T-cell (primary cell): ENCODE results near the gene PTPRB. TPM values are rescaled to one million over a fixed set of nuclear protein-coding genes. Genes with fewer than 3 reads are reported as not detected.

Experiments used
- ATAC-seq, 4 experiments: fragments of 200-7000 bp in 3 of 4; fragments of 150-1000 bp in 1 of 4; cut with Tn5 transposase; replicated peaks in 1 of 4; 1 replicate in 3 of 4; 2 replicates in 1 of 4; pipeline ENCODE4 v1.10.0; 2021; ENCODE audit warnings: moderate library complexity in 3 of 4, mild to moderate bottlenecking in 2 of 4, moderate number of reproducible peaks in 1 of 4
- CTCF ChIA-PET, 2 donors: fragments of 300-600 bp; sonication (Branson Sonifier 250); formaldehyde crosslinking; loops; one replicate each; lab custom pipeline; 2022; ENCODE audit warnings: antibody characterized with exemption in 2 of 2; lab: Charles Lee
- POLR2A ChIA-PET, 2 donors: fragments of 300-600 bp; sonication (Branson Sonifier 250); formaldehyde crosslinking; loops; one replicate each; lab custom pipeline; 2022; ENCODE audit warnings: antibody characterized with exemption in 2 of 2; lab: Charles Lee
- DNase-seq, 35 experiments: peaks; one replicate each; pipeline versions ENCODE4 v3.0.0 to v3.0.0-alpha.2; 2013 to 2023
- H3K27ac ChIP-seq: one replicate; pipeline ENCODE4 v1.5.1; 2013; ENCODE audit warnings: low read length
- H3K27me3 ChIP-seq, 2 experiments: replicated peaks in 1 of 2; 1 replicate in 1 of 2; 2 replicates in 1 of 2; pipeline versions ENCODE4 v1.6.1 to v1.7.0; 2013; ENCODE audit warnings: low read length in 1 of 2, mixed read lengths in 1 of 2; ENCODE audit not compliant: control insufficient read depth in 2 of 2, insufficient read depth in 2 of 2; ENCODE audit errors: extremely low read depth in 1 of 2
- H3K36me3 ChIP-seq, 2 donors: 1 replicate in 1 of 2; 2 replicates in 1 of 2; pipeline versions ENCODE4 v1.6.1 to v1.7.0; 2013; ENCODE audit warnings: low read length in 1 of 2; ENCODE audit not compliant: control insufficient read depth in 2 of 2, insufficient read depth in 1 of 2; ENCODE audit errors: extremely low read depth in 1 of 2
- H3K4me1 ChIP-seq, 2 experiments: 1 replicate in 1 of 2; 2 replicates in 1 of 2; pipeline versions ENCODE4 v1.6.1 to v1.7.0; 2013; ENCODE audit warnings: low read length in 2 of 2, mixed read lengths in 1 of 2; ENCODE audit not compliant: insufficient read depth in 2 of 2, control insufficient read depth in 1 of 2; ENCODE audit errors: extremely low read depth in 1 of 2
- H3K4me3 ChIP-seq, 2 donors: 1 replicate in 1 of 2; 2 replicates in 1 of 2; pipeline versions ENCODE4 v1.5.1 to v1.7.0; 2013; ENCODE audit warnings: mild to moderate bottlenecking in 2 of 2, low read length in 1 of 2, moderate library complexity in 1 of 2; ENCODE audit not compliant: control insufficient read depth in 1 of 2; ENCODE audit errors: extremely low read depth in 1 of 2
- H3K9me3 ChIP-seq: 2 replicates; pipeline ENCODE4 v1.7.0; 2013
- H3K27ac Mint-ChIP-seq, 2 donors: one replicate each; pipeline ENCODE4 v1.8.0; 2020 to 2021; ENCODE audit warnings: mild to moderate bottlenecking in 2 of 2, mixed read lengths in 2 of 2
- H3K27me3 Mint-ChIP-seq, 2 donors: one replicate each; pipeline ENCODE4 v1.8.0; 2021 to 2022; ENCODE audit warnings: mixed read lengths in 2 of 2
- H3K36me3 Mint-ChIP-seq: one replicate; pipeline ENCODE4 v1.8.0; 2021; ENCODE audit warnings: mixed read lengths
- H3K4me1 Mint-ChIP-seq, 3 donors: one replicate each; pipeline ENCODE4 v1.8.0; 2020 to 2022; ENCODE audit warnings: mixed read lengths in 3 of 3, mild to moderate bottlenecking in 1 of 3
- H3K4me3 Mint-ChIP-seq, 3 donors: one replicate each; pipeline ENCODE4 v1.8.0; 2020 to 2022; ENCODE audit warnings: mild to moderate bottlenecking in 3 of 3, mixed read lengths in 3 of 3, moderate library complexity in 3 of 3
- H3K9me3 Mint-ChIP-seq, 3 donors: one replicate each; pipeline ENCODE4 v1.8.0; 2020 to 2022; ENCODE audit warnings: mixed read lengths in 3 of 3
- WGBS: methylation state at CpG from one replicate; pipeline ENCODE4 v1.1.5; 2013; ENCODE audit warnings: missing lambda C conversion rate; ENCODE audit not compliant: insufficient coverage; 5-methylcytosine and 5-hydroxymethylcytosine counted together
- total RNA-seq, 35 experiments: library from RNA in 6 of 35; stranded (reverse) in 6 of 35; fragments of 120-200 nt in 1 of 35; gene quantifications; one replicate each; pipeline versions ENCODE4 v1.2.1 to v1.2.4 and lab custom pipeline; 2013 to 2026

The PTPRB gene
- total RNA-seq, 5 donors from 2014 or later (not counting 1 experiment from before 2014, with no cell fraction given): 0.06 to 0.30 (median 0.16) TPM; not detected in 1

- WGBS: 40% methylated on average over 1 of the region's 2 CpGs
These were observed 30.0 kb upstream of the PTPRB start for GRCh38 chr12:70667253-70667652.

GRCh38 chr12:70666364-70666763 lies 29.1 kb upstream of the PTPRB start:
- no peaks in the 10 kb centered on the region for H3K9me3 ChIP-seq
- ATAC-seq: no peak
- H3K36me3 Mint-ChIP-seq: no peaks in the 10 kb centered on the region
- no peaks in the 10 kb centered on the region for H3K36me3 ChIP-seq
- no peak overlapping the region for H3K4me3 ChIP-seq
- no peaks in the 10 kb centered on the region for H3K4me1 Mint-ChIP-seq
- H3K27ac Mint-ChIP-seq: no peak overlapping the region
- no peak overlapping the region for H3K4me3 Mint-ChIP-seq
- WGBS: no CpG with 5 or more reads among the region's 1 CpG
- no peak overlapping the region for H3K27ac ChIP-seq
- POLR2A ChIA-PET: interaction anchor here in 1 of 2 donors (0.6 kb wide), 1 partner anchor 770 kb away, joined by 3 read pairs; no protein-coding TSS in a partner anchor
- H3K9me3 Mint-ChIP-seq: no peaks in the 10 kb centered on the region
- DNase-seq: no peak
- peaks cover 0 to 2% of the 10 kb centered on the region in 2 experiments for H3K4me1 ChIP-seq
- CTCF ChIA-PET: interaction anchor here in 1 of 2 donors (0.7 kb wide), 1 partner anchor 81 kb away, joined by 3 read pairs; no protein-coding TSS in a partner anchor
- no peaks in the 10 kb centered on the region for H3K27me3 ChIP-seq
- peaks cover 2 to 8% of the 10 kb centered on the region in 2 donors for H3K27me3 Mint-ChIP-seq

More at GRCh38 chr12:70667253-70667652, 30.0 kb upstream of the PTPRB start:
- H3K9me3 Mint-ChIP-seq: no peaks in the 10 kb centered on the region
- Histone ChIP-seq H3K27ac (no peak overlapping the region), H3K27me3 (no peaks in the 10 kb centered on the region), H3K36me3 (no peaks in the 10 kb centered on the region), H3K9me3 (no peaks in the 10 kb centered on the region), H3K4me1 (no peaks in the 10 kb centered on the region), H3K4me3 (no peak overlapping the region)
- no peaks in the 10 kb centered on the region for H3K36me3 Mint-ChIP-seq
- H3K4me1 Mint-ChIP-seq: no peaks in the 10 kb centered on the region
- no peak overlapping the region for H3K4me3 Mint-ChIP-seq
- POLR2A ChIA-PET: no interaction called here
- CTCF ChIA-PET: no interaction called here
- ATAC-seq: no peak
- H3K27ac Mint-ChIP-seq: no peak overlapping the region
- no peak for DNase-seq
- peaks cover 2 to 8% of the 10 kb centered on the region in 2 donors for H3K27me3 Mint-ChIP-seq

- Mint-ChIP-seq H3K4me3 (no peak overlapping the region), H3K27ac (no peak overlapping the region), H3K27me3 (peaks cover 2 to 8% of the 10 kb centered on the region in 2 donors), H3K4me1 (peaks cover 0 to 3% (median 0%) of the 10 kb centered on the region in 3 donors), H3K36me3 (no peaks in the 10 kb centered on the region), H3K9me3 (no peaks in the 10 kb centered on the region)
- no peaks in the 10 kb centered on the region for H3K36me3 ChIP-seq
- H3K27ac ChIP-seq: no peak overlapping the region
- ChIA-PET CTCF (no interaction called here), POLR2A (no interaction called here)
- peaks cover 0 to 2% of the 10 kb centered on the region in 2 experiments for H3K4me1 ChIP-seq
- DNase-seq (no peak), ATAC-seq (no peak)
- H3K27me3 ChIP-seq: no peaks in the 10 kb centered on the region
- no peaks in the 10 kb centered on the region for H3K9me3 ChIP-seq
- 80% methylated on average over 5 of the region's 7 CpGs for WGBS
- no peak overlapping the region for H3K4me3 ChIP-seq
These were observed 27.2 kb upstream of the PTPRB start for GRCh38 chr12:70664465-70664881.

GRCh38 chr12:70663838-70664237 lies 26.6 kb upstream of the PTPRB start:
- Mint-ChIP-seq H3K27me3 (peaks cover 0 to 5% of the 10 kb centered on the region in 2 donors), H3K4me3 (no peak overlapping the region), H3K4me1 (peaks cover 0 to 3% (median 0%) of the 10 kb centered on the region in 3 donors), H3K27ac (no peak overlapping the region), H3K36me3 (no peaks in the 10 kb centered on the region), H3K9me3 (no peaks in the 10 kb centered on the region)
- ATAC-seq (no peak), DNase-seq (no peak)
- H3K27ac ChIP-seq: no peak overlapping the region
- peaks cover 0 to 2% of the 10 kb centered on the region in 2 experiments for H3K4me1 ChIP-seq
- ChIA-PET CTCF (no interaction called here), POLR2A (no interaction called here)
- WGBS: 89% methylated on average over 1 of the region's 1 CpG
- H3K27me3 ChIP-seq: no peaks in the 10 kb centered on the region
- no peaks in the 10 kb centered on the region for H3K9me3 ChIP-seq
- H3K4me3 ChIP-seq: no peak overlapping the region
- H3K36me3 ChIP-seq: no peaks in the 10 kb centered on the region

DNA sequence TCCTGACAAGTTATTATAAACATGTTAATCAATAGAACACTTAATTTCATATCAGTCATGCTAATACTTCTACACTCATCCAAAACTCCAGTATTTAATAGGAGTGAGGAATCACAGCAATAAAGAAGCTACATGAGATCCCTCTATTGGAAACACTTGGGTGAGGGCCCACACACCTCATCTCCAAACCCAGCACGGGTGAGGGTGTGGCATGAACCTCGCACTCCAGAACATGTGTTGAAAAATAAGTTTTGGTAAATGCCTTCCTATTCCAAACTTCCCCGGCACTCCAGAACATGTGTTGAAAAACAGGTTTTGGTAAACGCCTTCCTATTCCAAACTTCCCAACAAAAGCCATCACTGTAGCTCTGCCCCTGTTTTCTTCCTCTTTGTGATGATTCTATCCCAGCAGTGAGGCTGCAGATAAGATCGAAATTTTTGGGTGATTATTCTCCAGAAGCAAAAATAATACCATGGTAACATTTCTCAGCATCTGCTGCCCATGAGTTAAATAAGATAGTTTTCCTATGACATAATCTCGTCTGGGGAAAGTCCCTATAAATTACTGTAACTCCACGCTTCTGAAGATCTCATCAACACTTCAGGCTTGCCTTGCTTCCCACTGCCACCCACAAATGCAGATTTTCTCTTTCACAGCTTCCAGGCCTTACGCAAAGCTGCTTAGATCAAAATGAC lies 24.4 kb upstream of the PTPRB start:
- no peak for ATAC-seq
- POLR2A ChIA-PET: no interaction called here
- peaks cover 0 to 2% of the 10 kb centered on the region in 2 experiments for H3K4me1 ChIP-seq
- WGBS: no CpG with 5 or more reads among the region's 8 CpGs
- no peak overlapping the region for H3K27ac Mint-ChIP-seq
- no peaks in the 10 kb centered on the region for H3K27me3 ChIP-seq
- peaks cover 0 to 3% (median 0%) of the 10 kb centered on the region in 3 donors for H3K4me1 Mint-ChIP-seq
- DNase-seq: no peak
- H3K36me3 Mint-ChIP-seq: no peaks in the 10 kb centered on the region
- H3K36me3 ChIP-seq: no peaks in the 10 kb centered on the region
- no peak overlapping the region for H3K27ac ChIP-seq
- H3K27me3 Mint-ChIP-seq: peaks cover 0 to 1% of the 10 kb centered on the region in 2 donors
- H3K4me3 Mint-ChIP-seq: no peak overlapping the region
- H3K9me3 ChIP-seq: no peaks in the 10 kb centered on the region
- CTCF ChIA-PET: no interaction called here
- no peaks in the 10 kb centered on the region for H3K9me3 Mint-ChIP-seq
- no peak overlapping the region for H3K4me3 ChIP-seq

- CTCF ChIA-PET: no interaction called here
- no peak overlapping the region for H3K27ac Mint-ChIP-seq
- no peak for DNase-seq
- no peak overlapping the region for H3K27ac ChIP-seq
- H3K9me3 Mint-ChIP-seq: no peaks in the 10 kb centered on the region
- peaks cover 0 to 3% (median 0%) of the 10 kb centered on the region in 3 donors for H3K4me1 Mint-ChIP-seq
- no peak overlapping the region for H3K4me3 ChIP-seq
- H3K27me3 Mint-ChIP-seq: peaks cover 0 to 1% of the 10 kb centered on the region in 2 donors
- no peaks in the 10 kb centered on the region for H3K27me3 ChIP-seq
- no peaks in the 10 kb centered on the region for H3K36me3 Mint-ChIP-seq
- no peaks in the 10 kb centered on the region for H3K9me3 ChIP-seq
- POLR2A ChIA-PET: no interaction called here
- no peak overlapping the region for H3K4me3 Mint-ChIP-seq
- H3K4me1 ChIP-seq: peaks cover 0 to 2% of the 10 kb centered on the region in 2 experiments
- no CpG with 5 or more reads among the region's 5 CpGs for WGBS
- ATAC-seq: no peak
- no peaks in the 10 kb centered on the region for H3K36me3 ChIP-seq
These were observed 23.5 kb upstream of the PTPRB start for GRCh38 chr12:70660620-70661219.
